ENCODE data around the gene PTP4A1.

DNA sequence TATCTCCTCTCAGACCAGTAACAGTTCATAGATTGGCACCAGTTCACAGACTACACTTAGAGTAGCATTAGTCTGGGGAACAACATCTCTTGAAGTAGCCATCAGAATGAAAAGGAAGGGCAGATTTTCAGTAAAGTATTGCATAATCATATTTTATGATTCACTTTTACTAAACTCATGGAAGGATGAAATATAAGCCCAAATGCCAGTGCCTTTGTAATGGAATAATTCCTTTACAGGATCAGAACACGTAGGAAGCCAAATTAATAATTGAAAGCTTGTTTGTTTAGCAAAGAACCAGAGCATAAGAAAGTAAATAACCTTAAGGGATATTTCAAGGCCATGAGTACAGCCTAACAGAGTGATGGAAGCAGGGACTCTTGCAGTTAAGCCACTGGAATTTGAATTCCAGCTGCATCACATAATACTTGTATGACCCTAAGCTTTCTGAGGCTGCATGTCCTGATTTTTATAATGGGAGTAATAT is 11.4 kb upstream of the PTP4A1 start:
- TF ChIP-seq SMC3 (conservative IDR thresholded peaks at IDR 0.05; ENCODE audit: poor library complexity) = no peak
- TF ChIP-seq, protein P1, sequence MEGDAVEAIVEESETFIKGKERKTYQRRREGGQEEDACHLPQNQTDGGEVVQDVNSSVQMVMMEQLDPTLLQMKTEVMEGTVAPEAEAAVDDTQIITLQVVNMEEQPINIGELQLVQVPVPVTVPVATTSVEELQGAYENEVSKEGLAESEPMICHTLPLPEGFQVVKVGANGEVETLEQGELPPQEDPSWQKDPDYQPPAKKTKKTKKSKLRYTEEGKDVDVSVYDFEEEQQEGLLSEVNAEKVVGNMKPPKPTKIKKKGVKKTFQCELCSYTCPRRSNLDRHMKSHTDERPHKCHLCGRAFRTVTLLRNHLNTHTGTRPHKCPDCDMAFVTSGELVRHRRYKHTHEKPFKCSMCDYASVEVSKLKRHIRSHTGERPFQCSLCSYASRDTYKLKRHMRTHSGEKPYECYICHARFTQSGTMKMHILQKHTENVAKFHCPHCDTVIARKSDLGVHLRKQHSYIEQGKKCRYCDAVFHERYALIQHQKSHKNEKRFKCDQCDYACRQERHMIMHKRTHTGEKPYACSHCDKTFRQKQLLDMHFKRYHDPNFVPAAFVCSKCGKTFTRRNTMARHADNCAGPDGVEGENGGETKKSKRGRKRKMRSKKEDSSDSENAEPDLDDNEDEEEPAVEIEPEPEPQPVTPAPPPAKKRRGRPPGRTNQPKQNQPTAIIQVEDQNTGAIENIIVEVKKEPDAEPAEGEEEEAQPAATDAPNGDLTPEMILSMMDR (IDR thresholded peaks at IDR 0.05; ENCODE audit: poor library complexity, severe bottlenecking) = no peak
- TF ChIP-seq POLR2AphosphoS5 (IDR thresholded peaks at IDR 0.05) = no peak
- no peak for TF ChIP-seq MXI1 (conservative IDR thresholded peaks at IDR 0.05; ENCODE audit: poor library complexity, severe bottlenecking)
- no peak for TF ChIP-seq EZH2 (IDR thresholded peaks at IDR 0.05; ENCODE audit: borderline replicate concordance, insufficient read depth, low read length, poor library complexity, severe bottlenecking)
- TF ChIP-seq TAF1 (IDR thresholded peaks at IDR 0.05; ENCODE audit: low read depth) = no peak
- TF ChIP-seq EP300 (conservative IDR thresholded peaks at IDR 0.05; ENCODE audit: poor library complexity, severe bottlenecking) = no peak
- TF ChIP-seq RAD21 (conservative IDR thresholded peaks at IDR 0.05) = no peak

Measured in neural cell (in vitro differentiated cells).